Femur (tissue), 1 donor: ENCODE results near the gene IGSF6.
"Not testable (repeated sequence)": the region's sequence is repeated elsewhere in the genome, so short reads cannot be mapped to it uniquely, and the experiment has no call there.

Source experiments
- DNase-seq: peaks from one replicate; pipeline ENCODE4 v3.0.0-alpha.2; 2017

Gene IGSF6

DNA sequence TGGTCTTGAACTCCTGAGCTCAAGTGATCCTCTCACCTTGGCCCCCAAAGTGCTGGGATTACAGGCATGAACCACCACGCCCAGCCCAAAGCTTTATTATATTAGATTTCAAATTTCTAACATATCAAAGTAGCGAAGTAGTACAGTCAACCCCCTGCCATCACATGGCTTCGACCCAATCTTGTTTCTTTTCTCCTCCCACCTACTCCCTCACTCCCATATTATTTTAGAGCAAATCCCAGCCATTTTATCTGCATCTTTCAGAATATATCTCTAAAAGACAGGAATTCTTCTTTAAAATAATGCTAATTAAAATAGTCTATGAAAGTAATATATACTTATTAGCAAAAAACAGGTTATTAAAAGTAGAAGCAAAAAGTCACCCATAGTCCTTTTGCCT, 893 bp downstream of the IGSF6 start:
- DNase-seq = no peak

DNA sequence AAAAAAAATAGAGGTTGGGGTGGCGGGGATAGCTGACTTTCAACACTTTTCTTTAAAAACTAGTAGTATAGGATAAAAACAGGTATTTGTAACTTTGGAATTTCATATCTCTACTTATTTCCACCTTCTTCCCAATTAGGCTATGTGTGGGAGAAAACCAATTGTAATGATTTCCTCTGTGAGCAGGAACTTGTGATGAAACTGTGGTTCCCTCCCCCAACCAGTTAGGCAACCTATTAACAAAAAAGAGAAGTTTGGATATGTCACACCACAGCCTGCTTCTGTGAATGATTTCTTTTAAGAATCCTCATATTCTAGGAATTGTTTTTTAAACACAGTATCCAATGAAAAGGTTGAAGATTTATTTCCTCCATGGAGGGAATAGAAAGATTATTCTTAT, 1.9 kb downstream of the IGSF6 start:
- DNase-seq = no peak

DNA sequence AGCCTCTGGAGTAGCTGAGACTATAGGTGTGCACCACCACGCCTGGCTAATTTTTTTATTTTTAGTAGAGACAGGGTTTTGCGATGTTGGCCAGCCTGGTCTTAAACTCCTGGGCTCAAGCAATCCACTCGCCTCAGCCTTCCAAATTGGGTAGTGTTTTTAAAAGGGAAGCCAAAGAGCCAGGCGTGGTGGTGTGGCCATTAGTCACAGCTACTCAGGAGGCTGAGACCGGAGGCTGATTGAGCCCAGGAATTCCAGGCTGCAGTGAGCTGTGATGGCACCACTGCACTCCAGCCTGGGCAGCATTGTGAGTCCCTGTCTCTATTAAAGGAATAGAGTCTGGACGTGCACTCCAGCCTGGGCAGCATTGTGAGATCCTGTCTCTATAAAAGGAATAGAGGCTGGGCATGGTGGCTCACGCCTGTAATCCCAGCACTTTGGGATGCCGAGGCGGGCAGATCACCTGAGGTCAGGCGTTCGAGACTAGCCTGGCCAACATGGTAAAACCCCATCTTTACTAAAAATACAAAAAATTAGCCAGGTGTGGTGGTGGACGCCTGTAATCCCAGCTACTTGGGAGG, 2.5 kb downstream of the IGSF6 start:
- not testable (repeated sequence) for DNase-seq

DNA sequence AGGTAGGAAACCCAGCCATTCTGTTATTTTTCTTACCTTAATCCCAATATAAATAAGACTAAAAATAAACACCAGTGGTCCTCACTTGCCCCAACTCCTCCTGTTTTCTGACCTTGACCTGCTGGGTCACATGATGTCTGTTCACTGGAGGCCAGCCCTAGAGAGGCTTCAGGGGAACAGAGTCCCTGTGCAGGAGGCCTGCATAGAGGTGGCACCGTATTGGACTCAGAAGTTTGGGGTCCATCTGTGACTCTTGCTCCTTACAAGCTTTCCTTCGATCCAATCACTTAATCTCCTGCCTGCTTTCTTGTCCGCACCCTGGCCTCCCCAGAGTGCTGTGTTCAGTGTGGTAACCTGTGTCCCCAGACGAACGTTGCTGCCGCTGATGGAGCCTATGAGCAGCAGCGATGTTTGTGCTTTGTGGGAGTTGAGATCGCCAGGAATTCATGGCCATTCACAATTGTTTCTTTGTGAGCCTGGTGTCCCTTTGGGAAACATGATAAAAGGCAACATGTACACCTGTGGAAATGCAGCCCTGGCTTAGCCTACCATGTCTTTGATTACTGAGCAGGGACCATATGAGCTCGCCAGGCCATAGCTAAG, 4.7 kb downstream of the IGSF6 start:
- no peak for DNase-seq

DNA sequence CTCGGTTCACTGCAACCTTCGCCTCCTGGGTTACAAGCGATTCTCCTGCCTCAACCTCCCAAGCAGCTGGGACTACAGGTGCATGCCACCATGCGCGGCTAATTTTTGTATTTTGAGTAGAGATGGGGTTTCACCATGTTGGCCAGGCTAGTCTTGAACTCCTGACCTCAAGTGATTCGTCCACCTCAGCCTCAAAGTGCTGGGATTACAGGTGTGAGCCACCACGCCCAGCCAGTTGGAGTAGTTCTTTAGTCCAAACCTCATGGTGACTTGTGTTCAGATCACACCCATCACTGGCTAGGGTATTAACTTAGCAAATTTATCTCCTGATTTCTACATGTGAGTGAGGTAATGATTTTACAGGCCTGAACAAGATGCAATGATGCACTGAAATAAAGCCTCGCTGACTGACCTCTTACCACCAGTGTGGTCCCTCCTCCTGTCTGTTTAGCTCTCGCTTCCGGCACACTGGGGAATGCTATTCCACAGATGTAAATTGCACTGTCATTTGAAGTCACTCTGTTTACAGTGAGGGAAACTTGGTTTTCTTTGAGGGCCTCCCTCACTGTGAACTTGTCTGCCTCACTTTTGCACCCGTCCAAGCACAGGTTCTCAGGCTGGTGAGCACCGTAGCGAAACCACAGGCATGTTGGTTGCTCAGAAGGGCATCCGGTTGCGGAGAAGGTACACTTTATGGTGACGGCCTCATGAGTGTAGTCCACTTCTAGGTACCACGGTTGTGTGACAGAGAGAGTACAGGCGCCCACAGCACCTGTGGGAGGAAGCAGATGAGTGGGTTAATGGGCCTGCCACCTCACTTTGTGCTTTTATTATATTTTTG, 5.5 kb downstream of the IGSF6 start:
- no peak for DNase-seq

DNA sequence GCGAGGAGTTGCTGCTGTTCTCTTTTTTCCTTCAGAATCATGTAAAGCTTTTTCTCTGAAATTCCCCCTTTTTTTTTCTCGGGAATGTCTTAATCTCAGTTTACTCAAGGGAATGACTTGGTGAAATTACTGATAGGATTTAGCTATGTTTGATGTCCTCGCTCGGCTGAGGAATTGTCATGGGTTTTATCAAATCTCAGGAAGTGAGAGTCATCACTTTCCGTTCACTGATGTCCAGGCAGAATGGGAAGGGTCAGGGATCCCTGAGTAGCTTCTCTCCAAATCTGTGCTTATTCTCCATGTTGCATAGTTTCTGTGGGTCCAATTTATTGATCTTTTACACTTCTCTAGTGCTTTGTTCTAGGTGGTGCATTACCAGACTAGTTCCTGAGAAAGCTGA, 6.3 kb downstream of the IGSF6 start:
- DNase-seq = no peak

DNA sequence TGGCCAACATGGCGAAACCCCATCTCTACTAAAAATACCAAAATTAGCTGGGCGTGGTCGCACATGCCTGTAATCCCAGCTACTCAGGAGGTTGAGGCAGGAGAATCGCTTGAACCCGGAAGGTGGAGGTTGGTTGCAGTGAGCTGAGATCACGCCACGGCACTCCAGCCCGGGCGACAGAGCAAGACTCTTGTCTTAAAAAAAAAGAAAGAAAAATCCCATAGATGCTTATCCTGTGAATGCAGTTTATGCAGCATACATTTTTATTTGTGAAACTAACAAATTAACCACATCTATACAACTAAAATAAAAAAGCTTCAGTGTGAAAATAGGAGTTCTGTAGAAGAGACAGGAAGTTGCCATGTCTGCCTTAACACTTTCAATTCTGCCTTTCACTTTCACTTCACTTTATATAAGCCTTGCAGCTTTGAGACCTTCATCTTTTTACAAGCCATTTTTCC, 7.1 kb downstream of the IGSF6 start:
- DNase-seq = no peak

DNA sequence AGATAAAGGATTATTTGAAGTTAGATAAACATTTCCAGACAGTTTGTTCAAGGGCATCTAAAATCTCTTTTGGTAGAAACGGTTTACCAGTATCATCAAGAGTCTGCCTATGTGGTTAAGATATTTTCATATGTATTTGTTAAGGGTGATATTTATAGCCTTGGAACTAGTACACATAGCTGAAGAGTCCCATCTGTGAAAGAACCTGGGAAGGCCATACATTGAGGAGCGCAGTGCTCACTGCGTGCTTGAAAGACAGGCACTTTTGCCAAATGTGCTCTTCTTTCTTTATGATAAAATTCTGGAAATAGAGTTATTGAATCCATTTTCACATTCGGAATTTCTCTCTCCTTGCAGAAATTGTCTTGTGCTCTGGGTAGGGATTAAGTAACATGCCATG, 7.7 kb downstream of the IGSF6 start:
- no peak for DNase-seq

DNA sequence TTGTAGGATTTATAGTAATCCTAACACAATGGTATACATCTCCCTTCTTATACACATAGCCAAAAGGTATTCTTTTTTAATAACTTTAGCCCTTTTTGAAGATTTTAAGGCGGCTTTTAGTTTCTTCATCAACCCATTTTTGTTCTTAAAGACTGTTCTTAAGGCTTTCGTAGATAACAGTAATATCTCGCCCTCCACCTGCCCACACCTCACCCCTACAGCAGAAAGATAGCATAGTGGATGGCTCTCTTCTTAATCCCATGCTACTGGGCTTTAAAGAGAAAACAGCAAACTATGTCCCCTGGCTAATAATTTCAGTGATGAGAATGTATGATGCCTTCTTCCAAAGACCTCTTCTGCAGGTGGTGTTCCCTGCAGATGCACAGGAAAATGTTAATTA, 8.6 kb downstream of the IGSF6 start:
- DNase-seq = no peak

DNA sequence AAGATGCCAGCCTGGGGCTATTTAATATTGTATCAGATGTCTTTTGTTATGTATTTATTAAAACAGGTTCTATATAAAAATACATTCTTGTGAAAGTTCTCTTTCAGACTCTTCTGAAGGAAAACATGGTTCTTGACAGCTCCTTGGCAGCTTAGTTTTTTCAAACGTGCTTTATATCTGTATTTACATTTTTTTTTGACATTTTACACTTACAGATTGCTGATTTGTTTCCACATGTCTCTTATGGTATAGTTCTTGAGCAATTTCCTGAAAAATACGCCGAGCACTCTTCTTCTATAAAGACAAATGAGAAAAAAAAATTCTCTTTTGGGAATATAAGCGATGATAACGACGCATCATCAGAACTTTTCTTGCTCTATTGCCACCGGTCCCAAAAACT, 9.5 kb downstream of the IGSF6 start:
- DNase-seq = no peak

DNA sequence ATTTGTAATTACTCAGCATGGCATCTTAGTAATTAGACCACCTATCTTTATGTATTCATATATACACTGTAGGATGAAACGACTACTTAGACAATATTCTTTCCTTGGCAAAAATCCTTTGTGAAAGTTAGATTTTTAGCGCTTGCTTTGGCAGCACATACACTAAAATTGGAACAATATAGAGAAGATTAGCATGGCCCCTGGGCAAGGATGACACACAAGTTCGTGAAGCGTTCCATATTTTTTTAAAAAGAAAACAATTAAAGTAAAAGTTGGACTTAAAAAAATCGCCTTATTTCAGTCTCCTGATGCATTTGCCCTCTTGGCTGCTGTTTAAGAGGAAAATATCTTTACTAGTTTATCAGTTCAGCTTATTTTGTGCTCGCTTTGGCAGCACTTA, 10.5 kb downstream of the IGSF6 start:
- no peak for DNase-seq

DNA sequence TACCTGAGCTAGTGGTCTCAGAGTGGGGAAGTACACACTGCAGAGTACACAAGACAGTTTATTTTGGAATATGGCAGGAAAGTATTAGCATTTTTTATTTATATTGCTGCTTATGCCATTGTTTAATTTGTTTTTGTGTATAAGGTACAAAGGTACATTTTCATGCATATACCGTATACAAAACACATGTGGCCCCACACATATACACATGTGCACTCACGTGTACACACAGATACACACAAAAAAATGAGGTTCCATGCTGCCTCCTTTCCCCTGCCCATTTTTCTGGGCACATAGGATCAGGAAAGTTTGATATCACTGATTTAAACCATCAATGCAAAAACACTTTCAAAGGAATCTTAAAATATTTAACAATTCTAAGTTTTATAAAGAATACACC, 12.9 kb downstream of the IGSF6 start:
- no peak for DNase-seq

DNA sequence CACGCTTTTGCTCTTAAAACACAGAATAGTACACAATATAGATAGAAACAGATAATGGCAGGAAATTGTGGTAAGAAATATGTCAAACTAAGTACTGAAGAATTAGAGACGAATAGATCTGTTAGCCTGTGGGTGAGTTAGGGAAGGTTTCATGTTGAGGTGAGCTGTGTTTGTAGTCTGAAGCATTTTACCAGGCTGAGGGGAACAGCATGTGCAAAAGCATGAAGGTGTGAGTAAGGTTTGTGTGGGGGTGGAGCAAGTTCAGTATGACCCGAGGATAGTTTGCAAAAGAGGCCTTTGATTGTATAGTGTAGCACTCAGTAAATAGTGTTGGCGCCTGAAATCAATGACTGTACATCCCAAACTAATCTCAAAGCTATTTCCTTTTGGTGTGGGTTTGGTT, 13.8 kb downstream of the IGSF6 start:
- DNase-seq = no peak

DNA sequence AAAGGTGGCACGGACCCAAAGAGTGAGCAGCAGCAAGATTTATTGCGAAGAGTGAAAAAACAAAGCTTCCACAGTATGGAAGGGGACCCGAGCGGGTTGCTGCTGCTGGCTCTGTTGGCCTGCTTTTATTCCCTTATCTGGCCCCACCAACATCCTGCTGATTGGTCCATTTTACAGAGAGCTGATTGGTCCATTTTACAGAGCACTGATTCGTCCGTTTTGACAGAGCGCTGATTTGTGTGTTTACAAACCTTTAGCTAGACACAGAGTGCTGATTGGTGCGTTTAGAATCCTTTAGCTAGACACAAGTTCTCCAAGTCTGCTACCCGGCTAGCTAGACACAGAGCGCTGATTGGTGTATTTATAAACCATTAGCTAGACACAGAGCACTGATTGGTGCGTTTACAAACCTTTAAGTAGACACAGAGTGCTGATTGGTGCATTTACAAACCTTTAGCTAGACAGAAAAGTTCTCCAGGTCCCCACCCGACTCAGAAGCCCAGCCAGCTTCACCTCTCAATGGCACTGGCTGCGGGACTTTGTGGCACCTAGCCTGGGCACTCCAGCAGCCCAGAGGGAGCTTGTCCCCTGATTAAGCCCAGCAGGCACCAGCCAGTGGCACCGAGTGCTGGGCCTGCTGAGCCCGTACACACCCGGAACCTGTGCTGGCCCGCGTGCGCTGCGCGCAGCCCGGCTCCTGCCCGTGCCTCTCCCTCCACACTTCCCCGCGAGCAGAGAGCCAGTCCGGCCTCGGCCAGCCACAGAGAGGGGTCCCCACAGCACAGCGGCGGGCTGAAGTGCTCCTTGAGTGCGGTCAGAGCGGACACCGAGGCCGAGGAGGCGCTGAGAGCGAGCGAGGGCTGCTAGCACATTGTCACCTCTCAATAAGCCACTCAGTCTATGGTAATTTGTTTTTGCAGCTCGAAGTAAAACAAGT, 15.1 kb downstream of the IGSF6 start:
- no peak for DNase-seq

DNA sequence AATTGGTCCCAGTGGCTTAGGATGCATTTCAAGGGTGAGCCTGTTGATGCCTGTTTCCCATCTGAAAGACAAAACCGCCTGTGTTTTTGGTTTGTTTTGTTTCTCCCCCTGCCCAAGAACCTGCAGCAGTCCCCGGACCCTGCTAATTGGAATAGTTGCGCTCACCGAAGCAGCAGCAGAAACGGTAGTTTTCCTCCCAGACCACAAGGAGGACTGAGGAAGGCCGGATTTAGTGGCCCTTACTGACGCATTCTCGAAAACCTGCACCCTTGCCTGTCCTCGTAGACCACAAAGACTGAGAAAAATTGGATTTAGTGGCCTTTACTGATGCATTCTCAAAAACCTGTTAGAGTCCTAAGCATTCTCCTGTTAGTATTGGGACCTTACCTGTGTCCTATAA, 16.7 kb downstream of the IGSF6 start:
- not testable (repeated sequence) for DNase-seq

DNA sequence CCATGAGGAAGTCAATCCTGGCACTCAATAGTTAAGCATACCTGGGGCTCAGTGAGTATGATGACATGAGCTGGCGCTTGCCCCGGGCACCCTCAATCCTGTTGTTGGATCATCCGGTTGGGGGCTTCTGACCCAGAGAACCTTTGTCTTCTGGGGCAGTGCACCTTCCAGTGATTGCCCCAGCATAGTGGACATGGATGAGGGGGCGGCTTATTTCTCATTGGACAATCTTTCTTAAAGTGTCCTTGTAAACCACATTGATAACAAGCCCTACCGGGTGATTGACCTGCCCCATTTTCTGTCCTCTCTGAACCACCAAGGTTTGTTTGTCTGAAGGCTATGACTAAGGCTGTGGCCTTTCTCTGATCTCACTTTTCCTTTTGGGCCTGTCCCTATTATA, 18.2 kb downstream of the IGSF6 start:
- DNase-seq = no peak

DNA sequence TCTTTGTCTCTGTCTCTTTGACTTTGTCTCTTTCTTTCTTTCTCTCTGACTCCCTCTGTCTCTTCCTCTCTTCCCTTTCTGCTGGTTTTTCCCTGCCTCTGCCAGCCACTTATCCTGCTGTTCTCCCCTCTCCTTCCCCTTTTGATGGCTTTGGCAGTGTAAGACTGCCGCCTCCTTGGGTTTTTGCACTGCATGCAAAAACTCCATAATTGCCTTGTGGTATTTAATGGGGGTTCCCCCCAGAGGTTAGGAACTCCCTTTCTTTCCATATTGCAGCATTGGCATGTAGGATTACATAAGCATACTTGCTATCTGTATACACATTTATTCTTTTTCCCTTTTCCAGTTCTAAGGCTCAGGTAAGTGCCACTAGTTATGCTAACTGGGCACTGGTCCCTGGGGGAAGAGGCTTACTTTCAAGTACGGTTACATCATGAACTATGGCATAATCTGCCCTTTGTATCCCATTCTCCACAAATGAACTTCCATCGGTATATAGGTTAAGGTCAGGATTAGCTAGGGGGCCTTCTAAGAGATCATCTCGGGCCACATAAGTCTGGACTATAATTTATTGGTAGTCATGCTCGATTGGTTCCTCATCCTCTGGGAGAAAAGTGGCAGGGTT, 20.3 kb downstream of the IGSF6 start:
- DNase-seq = not testable (repeated sequence)

DNA sequence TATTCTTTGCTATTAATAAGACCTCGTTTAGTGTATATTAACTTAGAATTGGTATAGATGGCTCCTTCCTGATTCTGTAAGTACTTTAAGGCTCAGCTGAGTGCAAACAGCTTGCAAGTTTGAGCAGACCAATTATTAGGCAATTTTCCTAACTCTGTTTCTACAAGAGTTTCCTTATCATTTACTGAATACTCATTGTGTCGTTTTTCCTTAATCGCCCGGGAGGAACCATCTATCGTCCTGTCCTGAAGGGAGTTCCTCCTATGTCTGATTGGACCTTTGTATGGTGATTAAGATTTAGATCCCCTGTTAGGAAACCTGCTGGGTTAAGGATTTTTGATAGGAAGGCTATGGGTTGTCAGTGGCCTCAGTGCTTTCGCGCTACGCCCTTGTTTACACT, 21.0 kb downstream of the IGSF6 start:
- not testable (repeated sequence) for DNase-seq

DNA sequence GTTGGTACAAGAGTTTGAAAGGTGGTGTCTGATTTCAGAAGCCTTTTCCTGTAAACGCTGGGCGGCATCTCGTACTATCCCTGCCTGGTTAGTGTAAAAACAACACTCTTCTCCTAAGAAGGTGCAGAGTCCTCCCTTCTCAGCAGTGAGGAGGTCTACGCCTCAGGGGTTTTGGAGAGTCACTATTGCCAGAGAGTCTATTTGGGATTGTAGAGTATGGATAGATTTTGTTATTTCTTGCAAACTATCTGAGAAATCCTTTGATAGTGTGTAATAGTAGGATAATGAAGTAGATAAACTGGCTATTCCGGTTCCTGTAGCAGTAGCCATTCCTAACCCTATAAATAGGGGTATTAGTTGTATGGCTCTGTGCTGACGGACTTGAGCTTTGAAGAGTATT, 21.5 kb downstream of the IGSF6 start:
- not testable (repeated sequence) for DNase-seq

DNA sequence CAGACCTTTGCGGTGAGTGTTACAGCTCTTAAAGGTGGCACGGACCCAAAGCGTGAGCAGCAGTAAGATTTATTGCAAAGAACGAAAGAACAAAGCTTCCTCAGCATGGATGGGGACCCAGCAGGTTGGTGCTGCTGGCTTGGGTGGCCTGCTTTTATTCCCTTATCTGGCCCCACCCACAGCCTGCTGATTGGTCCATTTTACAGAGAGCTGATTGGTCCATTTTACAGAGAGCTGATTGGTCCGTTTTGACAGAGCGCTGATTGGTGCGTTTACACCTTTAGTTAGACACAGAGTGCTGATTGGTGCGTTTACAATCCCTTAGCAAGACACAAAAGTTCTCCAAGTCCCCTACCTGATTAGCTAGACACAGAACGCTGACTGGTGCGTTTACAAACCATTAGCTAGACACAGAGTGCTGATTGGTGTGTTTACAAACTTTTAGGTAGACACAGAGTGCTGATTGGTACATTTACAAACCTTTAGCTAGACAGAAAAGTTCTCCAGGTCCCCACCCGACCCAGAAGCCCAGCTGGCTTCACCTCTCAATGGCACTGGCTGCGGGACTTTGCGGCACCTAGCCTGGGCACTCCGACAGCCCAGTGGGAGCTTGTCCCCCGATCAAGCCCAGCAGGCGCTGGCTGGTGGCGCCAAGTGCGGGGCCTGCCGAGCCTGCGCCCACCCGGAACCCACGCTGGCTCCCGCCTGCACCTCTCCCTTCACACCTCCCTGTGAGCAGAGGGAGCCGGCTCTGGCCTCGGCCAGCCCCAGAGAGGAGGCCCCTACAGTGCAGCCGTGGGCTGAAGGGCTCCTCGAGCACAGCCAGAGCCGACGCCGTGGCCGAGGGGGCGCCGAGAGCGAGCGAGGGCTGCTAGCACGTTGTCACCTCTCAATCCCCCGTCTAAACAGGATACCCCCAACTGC, 22.5 kb downstream of the IGSF6 start:
- not testable (repeated sequence) for DNase-seq

DNA sequence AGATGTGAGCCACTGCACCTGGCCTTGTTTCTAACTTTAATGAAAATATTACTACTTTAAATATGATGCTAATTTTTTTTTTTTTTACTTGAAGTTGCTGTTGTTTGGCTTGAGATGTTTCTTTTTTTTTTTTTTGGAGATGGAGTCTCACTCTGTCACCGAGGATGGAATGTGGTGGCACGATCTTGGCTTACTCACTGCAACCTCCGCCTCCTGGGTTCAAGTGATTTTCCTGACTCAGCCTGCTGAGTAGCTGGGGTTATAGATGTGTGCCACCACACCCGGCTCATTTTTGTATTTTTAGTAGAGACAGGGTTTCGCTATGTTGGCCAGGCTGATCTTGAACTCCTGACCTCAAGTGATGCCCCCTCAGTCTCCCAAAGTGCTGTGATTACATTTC, 23.6 kb downstream of the IGSF6 start:
- DNase-seq = no peak
